Fibroblast of gingiva (primary cell): ENCODE measurements around the gene TCF15.
"Not testable (repeated sequence)": the region's sequence is repeated elsewhere in the genome, so short reads cannot be mapped to it uniquely, and the experiment has no call there.

ENCODE experiments used
- DNase-seq: peaks from one replicate; pipeline ENCODE4 v3.0.0-alpha.2; 2011; ENCODE audit warnings: low read depth

TCF15 gene

DNA sequence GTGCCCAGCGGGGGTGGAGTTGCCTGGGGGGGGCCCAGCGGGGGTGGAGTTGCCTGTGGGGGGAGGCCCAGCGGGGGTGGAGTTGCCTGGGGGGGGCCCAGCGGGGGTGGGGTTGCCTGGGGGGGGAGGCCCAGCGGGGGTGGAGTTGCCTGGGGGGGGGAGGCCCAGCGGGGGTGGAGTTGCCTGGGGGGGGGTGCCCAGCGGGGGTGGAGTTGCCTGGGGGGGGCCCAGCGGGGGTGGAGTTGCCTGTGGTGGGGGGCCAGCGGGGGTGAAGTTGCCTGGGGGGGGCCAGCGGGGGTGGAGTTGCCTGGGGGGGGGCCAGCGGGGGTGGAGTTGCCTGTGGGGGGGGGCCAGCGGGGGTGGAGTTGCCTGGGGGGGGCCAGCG, 31.9 kb upstream of the TCF15 start:
- DNase-seq, result not testable (repeated sequence)

DNA sequence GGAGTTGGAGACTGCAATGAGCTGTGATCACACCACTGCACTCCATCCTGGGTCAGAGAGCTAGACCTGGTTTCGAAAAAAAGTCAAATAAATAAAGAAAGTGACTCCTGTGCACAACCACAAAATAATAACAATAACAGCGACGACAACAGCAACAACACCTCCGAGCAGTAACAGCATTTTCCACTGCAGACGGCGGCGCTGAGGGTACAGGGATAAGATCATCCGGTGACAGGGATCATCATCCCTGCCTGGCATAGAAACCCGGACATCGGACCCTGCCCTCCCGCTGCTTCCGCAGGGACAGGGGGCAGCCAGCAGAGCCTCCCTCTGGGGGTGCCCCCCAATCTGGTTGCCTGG, 31.4 kb upstream of the TCF15 start:
- DNase-seq, result no peak

DNA sequence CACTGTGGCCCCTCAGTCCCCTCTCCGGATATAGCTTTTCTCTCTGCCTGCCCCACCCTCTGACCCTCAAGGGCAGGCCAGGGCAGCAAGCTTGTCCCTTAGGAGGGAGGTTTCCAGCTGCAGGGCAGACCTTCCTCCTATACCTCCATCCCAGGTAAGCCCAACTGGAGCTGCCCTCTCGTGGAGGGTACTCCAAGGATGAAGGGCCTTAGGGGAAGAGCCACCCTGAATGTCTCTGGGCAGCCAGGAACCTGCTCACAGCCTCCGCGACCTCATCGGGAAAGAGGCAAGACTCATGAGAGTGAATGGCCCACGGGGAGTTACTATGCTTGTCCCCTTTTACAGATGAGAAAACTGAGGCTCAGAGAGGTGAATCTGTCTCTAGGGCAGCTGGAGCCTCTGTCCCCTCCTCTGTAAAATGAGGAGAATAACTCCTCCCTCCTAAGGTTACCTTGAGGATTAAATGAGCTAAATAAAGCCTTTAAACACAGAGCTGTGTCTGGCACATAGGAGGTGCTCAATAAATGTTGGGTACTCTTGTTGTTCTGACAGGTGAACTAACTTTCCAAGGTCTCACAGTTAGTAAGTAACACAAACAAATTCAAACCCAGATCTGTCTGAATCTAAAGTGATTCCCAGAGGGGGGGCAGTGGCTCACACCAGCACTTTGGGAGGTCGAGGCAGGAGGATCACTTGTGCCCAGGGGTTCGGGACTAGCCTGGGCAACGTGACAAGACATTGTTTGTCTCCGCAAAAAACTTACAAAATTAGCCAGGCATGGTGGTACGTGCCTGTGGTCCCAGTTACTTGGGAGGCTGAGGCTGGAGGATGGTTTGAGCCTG, 30.8 kb upstream of the TCF15 start:
- DNase-seq, result no peak

DNA sequence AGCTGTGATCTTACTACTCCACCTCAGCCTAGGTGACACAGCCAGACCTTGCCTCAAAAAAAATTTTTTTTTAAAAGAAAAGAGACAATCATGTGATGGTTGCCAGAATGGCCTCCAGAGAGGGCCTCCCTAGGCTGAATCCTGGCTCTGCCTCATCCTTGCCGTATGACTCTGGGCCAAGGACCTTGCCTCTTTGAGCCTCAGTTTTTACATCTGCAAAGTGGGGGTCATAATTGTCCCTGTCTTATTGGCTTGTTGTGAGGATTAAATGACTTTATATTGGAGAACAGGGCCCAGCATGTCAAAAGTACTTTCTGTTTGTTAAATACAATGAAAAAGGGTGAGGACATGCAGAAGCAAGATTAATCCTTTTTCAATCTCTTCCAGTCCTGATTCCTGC, 28.5 kb upstream of the TCF15 start:
- no peak for DNase-seq

DNA sequence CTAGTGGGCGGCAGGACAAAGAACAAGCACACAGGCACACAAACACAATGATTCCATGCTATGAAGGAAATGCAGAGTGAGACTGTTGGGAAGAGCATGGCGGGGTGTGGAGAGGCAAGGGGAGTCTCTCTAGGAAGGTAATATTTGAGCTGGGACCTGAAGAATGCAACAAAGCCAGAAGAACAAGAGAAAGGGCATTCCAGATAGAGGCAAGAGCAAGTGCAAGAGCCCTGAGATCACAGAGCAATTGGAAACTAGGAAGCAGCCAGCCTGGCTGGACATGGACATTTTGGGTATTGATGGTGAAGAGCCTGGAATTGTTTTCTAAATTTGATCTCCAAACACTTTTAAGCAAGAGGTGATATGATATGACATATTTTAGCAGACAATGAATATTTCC, 27.4 kb upstream of the TCF15 start:
- DNase-seq, result no peak

DNA sequence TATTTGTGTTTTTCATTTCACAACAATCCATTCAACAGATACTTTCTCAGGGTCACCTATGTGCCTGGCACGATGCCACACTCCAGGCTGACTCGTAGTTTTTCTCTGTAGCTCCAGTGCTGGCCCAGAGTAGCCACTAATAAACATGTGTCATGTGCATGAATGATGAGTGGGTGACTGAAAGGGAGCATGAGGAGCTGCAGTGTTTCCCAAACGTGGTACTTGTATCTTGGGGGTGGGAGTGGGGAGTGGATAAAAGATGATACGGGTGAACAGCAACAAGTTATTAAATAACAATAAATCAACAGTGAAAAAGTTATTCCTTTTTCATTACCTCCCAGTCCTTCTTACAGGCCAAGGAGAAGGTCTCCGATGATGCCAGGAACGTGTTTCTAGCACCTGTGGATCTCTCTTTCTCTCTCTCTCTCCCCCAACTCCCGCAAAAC, 25.8 kb upstream of the TCF15 start:
- DNase-seq, result no peak

DNA sequence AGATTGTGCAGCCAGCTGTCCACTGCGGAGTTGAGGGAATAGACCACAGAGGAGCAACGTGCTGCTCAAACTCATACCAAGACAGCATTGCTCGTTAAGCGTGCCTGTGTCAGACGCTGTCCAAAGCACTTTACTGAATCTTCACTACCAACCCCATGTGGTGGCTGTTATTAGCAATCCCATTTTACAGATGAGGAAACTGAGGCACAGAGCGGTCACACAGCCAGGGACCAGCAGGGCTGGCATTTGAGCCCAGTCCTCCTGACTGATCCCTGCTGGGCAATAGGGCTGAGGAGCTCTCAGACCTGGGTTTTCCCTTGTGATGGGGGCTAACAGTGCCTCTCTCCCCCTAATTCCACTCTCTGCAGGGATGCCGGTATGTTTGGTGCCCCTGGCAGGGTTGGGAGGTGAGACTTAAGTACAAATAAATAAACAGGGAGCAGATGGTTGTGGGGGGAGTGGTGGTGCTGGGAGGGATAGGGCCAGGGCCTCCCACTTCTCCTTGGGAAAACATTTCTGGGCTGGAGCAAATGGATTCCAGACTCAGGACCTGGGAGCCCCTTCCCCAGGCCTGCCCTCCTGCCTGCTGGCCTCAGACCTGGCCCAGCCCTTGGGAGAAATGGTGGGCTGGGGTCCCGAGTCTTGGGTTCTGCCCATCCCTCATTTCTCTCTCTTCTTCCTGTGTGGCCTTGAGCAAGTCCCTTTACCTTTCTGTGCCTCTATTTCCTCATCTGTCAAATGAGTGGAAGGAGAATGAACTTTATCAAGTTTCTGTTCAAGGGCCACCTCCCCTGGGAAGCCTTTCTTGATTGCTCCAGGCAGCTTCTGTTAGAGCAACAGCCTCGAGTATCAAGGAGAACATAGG, 25.2 kb upstream of the TCF15 start:
- no peak for DNase-seq

DNA sequence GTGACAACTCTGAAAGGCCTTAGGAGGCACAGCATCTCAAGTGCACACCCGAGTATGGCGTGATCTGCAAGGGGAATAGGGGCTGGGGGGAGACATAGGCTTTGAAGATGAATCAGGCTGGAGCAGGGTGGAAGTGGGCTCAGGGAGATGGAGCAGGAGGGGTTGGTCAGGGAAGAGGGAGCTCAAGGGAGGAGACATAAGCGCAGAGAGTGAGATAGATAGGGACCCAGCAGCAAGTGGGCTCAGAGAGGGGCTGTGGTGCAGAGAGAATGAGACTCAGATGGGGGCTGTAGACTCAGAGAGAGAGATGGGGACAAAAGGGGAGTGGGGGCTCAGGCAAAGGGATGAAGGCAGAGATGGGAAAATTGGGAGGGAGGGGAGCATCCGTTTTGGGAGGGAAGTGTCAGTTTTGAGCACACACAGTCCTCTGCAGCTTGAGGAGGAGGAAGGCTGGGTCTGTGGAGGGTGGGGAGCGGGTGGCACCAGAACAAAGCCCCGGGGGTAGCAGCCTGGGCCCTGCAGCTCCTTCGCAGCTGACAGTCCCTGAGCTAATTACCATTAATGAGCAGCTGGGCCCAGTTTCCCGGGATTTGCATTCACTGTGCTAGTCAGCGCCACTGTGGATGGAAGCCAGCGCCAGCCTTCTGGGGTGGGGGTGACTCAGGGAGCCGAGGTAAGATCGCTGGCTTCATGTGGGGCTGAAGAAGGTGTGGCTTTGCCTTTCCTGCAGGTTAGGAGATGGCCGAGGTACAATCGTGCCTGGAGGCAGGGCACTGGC, 24.2 kb upstream of the TCF15 start:
- no peak for DNase-seq

DNA sequence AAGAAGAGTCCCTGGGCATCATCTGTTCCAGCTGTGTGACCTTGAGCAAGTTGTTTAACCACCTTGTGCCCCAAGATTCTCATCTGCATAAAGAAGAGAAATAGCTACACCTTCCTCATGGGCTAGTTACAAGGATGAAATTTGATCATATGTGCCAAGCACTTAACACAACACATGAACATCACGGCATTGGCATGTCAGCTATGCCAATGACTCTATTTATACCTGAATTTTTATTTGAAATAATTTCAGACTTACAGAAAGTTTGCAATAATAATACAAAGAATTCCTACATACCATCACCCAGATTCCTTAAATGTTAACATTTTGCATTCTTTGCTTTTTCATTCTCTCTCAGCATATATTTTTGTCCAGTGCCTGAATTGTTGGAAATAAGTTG, 21.0 kb upstream of the TCF15 start:
- no peak for DNase-seq

DNA sequence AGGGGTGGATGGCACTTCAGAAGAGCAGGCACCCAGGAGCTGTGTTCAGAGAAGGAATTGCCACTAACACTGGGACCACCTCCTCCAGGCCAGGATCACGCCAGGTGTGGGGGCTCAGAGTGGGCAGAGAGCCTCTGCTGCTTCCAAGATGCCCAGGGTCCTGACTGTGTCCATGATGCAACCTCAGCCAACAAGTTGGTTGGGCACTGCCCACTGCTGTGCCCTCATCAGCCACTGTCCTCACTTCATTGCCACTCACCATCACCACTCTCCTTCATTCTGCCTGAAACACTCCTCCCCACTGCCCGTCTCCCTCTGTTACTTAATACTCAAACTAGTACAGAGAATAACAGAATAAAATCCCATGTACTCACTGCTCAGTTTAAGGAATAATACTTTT, 16.5 kb upstream of the TCF15 start:
- DNase-seq, result no peak

DNA sequence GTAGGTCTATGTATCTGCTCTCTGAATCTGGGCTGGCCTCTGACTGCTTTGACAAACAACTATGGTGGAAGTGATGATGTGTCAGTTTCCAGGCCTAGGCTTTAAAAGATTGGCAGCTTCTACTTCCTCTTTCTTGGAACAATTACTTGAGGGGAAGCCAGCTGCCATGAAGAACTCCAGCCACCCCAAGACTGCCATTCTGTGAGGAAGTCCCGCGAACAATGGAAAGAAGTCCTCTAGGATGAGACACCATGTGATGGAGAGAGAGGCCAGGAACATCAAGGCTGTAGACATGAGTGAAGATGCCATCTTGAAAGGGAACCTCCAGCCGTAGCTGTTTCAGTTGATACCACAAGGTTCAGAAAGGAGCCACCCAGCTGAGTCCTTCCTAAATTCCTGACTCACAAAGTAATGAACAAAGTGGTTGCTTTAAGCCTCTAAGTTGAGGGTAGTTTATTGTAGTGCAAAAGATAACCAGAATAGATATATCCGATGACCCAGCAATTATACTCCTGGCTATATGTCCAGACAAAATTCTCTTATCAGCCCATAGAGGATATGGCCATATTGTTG, 15.3 kb upstream of the TCF15 start:
- DNase-seq, result no peak

DNA sequence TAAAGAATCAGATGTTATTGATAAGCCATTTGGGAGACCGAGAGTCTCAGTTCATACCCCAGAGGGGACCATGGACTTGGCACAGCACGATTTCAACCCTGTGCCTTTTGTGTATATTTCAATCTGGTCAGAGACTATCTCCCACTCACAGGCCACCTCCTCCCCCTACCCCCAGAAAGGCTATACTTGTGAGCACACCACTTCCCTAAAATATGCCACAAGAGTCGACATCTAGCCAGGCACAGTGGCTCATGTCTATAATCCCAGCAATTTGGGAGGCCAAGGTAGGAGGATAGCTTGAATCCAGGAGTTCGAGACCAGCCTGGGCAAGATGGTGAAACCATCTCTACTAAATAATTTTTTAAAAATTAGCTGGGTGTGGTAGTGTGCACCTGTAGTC, 13.6 kb upstream of the TCF15 start:
- no peak for DNase-seq

DNA sequence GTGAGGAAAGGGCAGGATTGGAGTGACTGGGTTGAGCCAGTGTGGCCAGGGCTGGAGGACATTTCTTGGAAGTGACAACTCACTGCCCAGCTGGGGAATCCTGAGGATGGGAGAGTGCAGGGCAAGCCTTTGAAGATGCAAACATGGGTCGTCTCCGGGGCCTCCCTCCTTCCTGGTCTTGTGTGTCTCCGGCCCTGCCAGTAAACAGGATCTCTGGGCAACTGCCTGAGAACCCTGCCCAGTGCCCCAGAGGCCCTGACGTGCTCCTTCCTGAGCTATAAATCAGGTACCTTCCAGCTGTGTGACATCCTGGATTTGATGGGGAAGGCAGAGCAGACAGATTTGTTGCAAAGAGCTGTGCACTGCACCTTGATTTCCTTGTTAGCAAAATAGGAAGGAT, 12.9 kb upstream of the TCF15 start:
- DNase-seq, result no peak

DNA sequence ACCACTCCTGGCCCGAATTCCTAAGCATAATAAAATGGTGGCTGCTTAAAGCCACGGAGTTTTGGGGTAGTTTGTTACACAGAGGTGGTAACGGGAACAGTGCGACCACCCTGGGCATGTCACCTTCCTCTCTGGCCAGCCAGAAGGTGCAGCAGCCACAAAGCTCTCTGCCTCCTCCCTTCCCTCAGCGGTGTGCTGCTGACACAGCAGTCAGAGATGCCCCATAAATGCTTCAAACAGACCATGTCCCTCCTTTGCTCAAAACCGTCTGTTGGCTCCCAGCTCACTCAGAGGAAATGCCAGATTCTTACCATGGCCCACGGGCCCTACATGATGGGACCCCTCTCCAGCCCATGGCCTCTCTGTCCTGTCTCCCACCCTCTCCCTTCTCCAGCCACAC, 12.1 kb upstream of the TCF15 start:
- DNase-seq, result no peak

DNA sequence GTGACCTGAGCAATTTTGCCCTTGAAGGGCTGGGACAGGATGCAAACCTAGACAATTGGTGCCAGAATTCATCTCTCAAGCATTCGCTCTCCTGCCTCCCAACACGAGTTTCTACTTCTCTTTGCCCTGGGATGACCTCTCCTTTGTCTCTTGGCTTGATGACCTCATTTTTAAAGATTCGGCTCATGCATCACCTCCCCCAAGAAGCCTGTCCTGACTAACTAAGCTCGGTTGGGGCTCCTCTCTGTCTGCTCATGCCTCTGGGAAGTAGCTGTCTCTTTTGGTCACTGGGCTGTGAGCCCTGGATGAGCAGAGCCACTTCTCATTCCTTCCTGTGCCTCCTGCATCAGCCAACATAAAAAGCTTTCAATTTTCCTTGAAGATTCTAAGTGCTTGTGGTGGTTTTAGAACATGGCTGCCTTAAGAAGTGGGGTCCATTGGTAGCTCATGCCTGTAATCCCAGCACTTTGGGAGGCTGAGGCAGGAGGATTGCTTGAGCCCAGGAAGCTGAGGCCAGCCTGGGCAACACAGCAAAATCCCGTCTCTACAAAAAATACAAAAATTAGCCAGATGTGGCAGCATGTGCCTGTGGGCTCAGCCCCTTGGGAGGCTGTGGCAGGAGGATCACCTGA, 11.1 kb upstream of the TCF15 start:
- no peak for DNase-seq

DNA sequence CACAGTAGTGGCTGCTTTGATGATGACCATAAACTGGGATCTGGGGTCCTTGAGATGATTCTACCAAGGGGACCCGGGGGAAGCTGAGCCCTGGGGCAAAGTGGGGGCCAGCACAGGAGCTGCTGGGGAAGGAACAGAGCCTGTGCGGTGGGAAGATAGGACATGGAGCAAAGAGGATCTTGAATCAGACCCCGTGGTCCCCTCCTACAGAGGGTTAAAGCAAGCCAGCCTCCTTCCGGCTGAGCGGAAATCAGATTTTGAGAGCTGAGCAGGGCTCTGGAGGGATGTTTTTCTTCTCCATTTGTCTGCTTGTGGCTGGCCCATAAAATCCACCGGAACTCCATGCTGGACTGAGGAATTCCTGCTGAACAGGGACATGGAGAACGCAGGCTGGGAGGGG, 10.1 kb upstream of the TCF15 start:
- DNase-seq, result no peak

DNA sequence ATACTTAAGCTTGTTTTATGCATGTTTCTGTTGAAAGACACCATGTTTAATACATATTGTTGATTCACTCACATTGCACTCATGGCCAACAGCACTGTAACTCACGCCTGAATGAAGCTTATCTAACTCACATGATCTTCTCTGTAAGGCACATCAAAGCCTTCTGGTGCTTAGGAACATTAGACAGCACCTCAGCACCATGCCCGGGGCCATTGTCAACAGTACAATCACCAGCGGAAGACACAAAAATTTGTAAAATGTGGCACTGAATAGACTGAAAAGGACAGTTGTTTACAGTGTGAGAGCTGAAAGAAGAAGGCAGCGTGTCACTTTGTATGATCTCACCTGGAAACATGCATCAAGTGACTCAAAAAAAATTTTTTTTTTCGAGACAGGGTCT, 8.9 kb upstream of the TCF15 start:
- DNase-seq, result no peak

DNA sequence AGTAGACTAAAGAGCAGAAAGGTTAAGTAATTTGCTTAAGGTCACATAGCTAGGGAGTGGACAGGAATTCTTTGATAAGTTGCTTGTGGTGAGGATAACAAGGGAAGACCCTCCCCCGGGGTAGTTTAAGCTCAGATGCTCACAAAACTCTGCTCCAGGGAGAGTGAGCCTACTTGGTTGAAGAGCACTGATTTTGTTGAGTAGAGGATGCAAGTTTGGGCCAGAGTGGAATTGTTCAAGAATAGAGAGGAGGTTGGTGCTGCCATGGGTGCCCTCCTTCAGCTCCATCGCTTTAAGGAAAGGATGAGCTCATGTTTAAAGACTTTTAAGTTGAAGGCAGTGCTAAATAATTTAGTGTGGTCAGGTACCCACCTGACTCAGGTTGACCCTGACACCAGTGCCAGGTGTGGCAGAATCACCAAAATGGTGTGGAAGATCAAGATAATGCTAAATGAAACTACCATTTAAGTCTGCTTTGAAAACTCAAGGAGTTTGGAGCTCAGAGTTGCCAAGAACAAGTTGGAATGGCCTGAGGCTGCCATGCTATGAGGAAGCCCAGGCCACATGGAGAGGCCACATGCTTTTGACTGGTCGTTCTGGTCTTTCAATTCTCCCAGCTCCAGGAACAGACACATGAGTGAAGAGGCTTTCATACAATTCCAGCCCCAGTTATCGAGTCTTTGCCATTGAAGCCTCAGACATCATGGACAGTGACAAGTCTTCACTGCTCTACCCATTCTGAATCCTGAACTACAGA, 8.0 kb upstream of the TCF15 start:
- DNase-seq, result no peak

DNA sequence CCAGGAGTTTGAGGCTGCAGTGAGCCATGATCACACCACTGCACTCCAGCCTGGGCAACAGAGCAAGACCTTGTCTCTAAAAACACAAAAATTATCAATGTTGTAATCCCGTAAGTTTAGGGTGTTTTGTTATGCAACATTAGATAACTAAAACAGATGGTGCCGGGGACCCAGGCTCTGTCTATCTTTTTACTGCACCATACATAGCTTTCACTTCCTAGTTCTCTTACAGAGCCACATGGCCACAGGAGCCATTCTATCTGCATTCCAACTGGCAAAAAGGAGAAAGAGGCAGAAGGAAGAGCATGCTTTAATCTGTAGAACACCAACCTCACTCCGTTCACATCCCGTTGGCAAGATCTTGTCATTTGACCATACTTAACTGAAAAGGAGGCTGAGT, 5.4 kb upstream of the TCF15 start:
- DNase-seq, result no peak

DNA sequence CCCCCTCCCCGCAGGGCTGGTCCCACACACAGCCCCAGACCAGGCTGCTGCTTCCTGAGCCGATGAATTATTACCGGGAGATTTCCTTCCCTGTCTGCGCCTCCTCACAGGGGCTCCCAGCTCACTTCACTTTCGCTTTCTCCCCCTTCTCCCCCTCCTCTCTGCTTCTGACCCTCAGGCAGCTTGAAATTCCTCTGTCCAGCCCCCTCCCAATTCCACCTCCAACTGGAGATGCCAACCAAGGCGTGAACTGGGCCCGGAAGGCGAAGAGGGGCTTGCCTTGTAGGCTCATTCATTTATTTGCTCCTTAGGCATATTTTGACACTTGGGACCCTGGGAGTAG, 1.7 kb upstream of the TCF15 start:
- DNase-seq, result no peak
